ENCODE data around the gene TMEM116. TPM values are rescaled to one million over a fixed set of nuclear protein-coding genes. Genes with fewer than 3 reads are reported as not detected.

Gene TMEM116
- polyA plus RNA-seq, 3 donors = 5.1 to 6.1 (median 5.5) TPM

Other genes with a start within 250 kb of the TMEM116 start
- gene ALDH2, start 246.2 kb downstream of the TMEM116 start, polyA plus RNA-seq = 100 to 1,000 TPM in 2 of 3 donors, 10 to 100 TPM in 1; 69.4 to 600 (median 203) TPM
- gene MAPKAPK5, start 170.9 kb downstream of the TMEM116 start, polyA plus RNA-seq = 10 to 100 TPM; 10.9 to 23.9 (median 15.5) TPM
- 10 to 100 TPM; 72.0 to 96.6 (median 76.8) TPM for gene ERP29, start 261 bp upstream of the TMEM116 start, polyA plus RNA-seq
- 1 to 10 TPM; 4.0 to 6.5 (median 4.3) TPM for gene NAA25, start 95.6 kb upstream of the TMEM116 start, polyA plus RNA-seq
- gene TRAFD1, start 112.4 kb upstream of the TMEM116 start, polyA plus RNA-seq = 10 to 100 TPM in 2 of 3 donors, 1 to 10 TPM in 1; 8.4 to 21.7 (median 16.2) TPM

All from adipose tissue (tissue), 3 donors.